Measurements from ENCODE around the gene SLC28A3.
A peak's percentile ranks its signal among the peaks of the same experiment; 100 is the strongest.

The SLC28A3 gene

GRCh38 chr9:84297162-84297821 lies 43.3 kb downstream of the SLC28A3 start:
- FAIRE-seq, result no peak

- FAIRE-seq, result no peak
Measured at GRCh38 chr9:84296146-84296843, 44.3 kb downstream of the SLC28A3 start.

GRCh38 chr9:84294241-84294950 lies 46.2 kb downstream of the SLC28A3 start:
- no peak for FAIRE-seq

- FAIRE-seq, result no peak
Measured at GRCh38 chr9:84293001-84293798, 47.4 kb downstream of the SLC28A3 start.

- no peak for FAIRE-seq
Measured at GRCh38 chr9:84285381-84285780, 55.2 kb downstream of the SLC28A3 start.

- FAIRE-seq, result no peak
Measured at GRCh38 chr9:84283946-84284345, 56.6 kb downstream of the SLC28A3 start.

DNA sequence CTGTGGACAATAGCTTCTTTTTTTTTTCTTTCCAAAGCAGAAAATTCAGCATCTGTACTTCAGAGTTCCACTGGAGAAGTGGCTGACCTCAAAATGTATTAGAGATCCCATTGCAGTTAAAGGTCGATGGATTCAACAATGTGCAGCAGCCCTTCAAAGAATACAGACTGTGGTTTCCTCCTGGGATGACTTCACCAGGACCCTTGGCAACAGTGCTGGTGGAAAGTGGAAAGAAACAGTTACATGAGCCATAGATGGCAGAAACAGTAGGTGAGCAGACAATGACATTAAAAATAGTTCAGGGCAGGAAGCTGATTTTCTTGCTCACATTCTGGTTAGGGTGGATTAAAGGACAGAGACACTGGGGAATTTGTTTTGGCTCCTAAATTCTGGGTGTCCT lies 62.4 kb downstream of the SLC28A3 start:
- FAIRE-seq, result no peak

GRCh38 chr9:84277646-84278045 lies 62.9 kb downstream of the SLC28A3 start:
- no peak for FAIRE-seq

DNA sequence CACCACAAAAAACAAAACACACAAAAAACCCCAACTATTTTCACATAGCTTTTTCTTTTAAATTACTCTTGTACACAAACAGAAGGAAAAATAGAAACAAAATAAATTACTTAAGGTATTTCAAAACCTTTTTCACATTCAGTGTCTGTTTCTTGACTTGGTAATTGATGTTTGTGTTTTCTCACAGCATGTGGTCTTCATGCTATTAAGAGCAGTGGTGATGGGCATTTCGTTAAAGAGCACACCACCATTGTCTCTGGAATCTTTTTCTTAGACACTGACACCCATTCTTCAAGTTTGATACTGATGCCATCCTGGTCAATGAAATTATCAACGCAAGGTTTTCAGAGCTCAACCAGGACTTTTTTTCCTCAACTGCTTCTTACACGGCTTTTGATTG lies 63.8 kb downstream of the SLC28A3 start:
- no peak for FAIRE-seq

DNA sequence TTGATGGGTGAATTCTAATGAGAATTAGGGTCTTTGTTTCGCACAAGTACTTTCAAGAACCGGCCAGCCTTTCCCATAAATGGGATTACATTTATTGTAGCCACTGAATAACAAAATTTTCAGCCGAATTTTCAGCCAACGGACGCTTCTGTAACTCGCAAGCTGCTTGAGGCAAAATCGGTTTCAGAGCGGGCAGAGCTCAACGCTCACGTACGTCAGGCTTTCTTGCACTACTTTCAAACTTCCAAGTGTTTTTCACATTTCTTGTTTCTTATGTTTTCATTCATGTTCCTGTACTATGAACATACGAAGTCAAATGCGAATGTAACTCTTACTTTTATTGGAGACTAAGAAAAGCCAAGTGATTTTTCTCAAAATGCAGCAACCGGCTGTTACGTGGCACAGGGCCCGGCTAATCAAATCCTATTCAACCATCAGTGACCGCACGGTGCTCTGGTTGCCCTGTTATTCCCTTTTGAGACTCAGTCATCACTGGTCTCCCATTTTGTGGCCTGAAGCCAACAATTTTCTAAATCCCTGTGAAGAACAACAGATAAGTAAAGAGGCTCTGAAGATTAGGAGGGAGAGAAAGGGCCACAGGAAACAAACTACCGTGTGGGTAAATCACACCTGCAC lies 68.5 kb downstream of the SLC28A3 start:
- no peak for FAIRE-seq

- FAIRE-seq, result no peak
Measured at GRCh38 chr9:84271531-84271900, 69.0 kb downstream of the SLC28A3 start.

DNA sequence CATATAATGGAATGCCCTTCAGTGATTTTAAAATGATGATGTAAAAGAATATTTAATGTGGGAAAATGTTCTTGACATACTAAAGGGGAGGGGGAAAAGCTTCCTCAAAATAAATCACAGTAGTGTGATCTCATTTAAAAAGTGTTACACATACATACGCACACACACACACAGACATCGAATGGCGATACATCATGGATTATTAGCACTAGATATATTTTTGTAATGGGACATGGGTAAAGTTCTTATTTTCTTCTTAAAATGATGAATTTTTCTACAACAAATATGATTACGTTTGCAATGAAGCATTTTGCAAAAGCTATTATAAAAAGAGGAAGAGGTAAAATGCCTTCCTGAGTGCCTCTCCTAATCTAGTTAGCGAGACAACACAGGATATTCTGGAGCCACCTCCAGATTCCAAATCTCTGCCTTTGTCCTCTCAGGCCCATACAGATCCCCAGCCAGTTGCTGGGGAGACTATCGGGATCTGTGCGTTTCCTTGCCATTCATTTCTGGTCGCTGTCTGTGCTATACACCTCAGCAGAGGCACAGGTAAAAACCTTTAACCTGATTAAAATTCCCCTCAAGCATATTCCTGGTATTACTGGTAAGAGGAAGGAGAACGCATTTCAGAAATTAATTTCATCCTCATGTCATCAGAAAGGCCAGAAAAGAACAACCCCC lies 69.6 kb downstream of the SLC28A3 start:
- FAIRE-seq, result no peak

DNA sequence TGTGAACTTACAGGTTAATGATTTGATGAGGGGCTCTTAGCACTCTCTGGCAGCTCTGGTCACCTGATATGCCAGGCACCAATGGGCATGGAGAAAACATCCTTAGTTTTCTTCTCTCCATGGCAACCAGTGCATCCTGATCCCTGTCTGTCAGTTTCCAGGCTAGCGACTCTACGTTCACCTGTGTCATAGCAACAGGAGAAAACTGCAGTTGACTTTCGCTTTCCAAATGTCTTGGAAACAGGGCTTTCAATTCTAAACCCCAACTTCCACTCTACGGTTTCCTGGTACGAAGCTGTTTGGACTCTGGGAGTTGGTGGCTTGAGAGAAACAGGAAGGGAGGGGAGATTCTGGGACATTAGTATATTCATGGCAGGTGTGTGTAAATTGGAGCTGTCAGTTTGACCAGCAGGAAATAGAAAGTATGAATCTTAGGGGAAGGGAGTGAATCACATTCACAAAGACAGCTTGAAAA lies 74.4 kb downstream of the SLC28A3 start:
- FAIRE-seq, result no peak

DNA sequence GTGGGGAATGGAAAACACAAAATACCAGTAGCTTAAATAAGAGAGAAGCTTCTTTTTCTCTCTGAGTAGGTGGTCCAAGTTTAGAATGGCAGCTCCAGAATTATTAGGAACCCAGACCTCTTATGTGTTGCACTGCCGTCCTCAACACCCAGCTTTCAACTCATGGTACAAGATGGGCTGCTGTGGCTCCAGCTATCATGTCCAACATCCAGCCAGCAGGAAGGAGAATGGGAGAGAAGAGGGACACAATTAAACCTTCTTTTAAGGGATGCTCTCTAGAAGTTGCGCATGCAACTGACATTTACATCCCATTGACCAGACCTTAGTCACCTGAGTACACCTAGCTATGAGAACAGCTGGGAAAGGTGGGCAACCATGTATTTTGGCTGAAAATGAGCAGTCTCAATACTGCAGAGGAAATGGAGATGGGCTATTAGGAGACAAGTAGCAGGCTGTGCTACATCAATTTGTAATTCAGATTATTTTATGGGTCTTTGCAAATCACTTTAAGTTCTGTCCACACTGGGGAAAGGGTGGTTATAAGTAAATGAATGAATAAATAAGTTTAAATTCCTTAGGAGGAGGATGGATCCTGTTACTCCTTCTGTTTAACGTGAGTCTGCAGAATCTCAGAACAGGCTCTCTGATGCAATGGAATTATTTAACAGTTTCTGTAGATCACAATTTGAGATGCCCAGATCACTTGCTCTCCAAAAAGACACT lies 76.1 kb downstream of the SLC28A3 start:
- FAIRE-seq, result no peak

DNA sequence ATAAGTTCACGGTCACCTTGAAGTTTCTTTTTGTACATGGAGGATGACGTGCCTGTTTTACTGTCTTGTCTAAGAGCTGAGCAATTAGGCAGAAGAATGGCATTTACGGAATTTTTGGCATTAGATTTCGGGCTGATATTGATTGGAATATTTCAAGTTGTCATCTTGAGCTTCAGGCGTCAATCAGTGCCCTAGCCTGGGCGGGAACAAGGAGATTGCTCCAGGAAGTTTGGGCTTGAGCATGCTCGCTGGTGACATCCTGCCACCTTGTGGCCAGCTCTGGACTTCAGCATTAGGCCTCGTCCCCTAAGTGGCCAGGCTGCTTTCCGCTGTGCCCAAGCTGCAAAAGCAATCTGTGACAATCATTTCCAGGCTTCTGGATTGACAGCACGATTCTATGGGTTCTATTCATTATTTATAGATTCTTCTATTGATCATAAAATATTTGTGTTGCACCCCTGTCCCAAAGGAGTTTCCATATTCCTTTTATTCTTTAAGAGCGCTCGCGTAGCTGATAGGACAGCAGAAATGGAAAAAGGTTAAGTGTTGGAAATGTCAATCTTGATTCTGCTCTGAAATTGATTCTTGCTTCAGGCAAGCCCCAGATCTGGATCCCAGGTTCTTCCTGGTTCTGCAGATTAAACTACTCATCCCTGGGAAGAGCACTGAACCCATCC lies 79.3 kb downstream of the SLC28A3 start:
- FAIRE-seq, result peak; percentile 50

- no peak for FAIRE-seq
Measured at GRCh38 chr9:84258371-84258770, 82.2 kb downstream of the SLC28A3 start.

GRCh38 chr9:84255696-84256095 lies 84.9 kb downstream of the SLC28A3 start:
- FAIRE-seq, result no peak

DNA sequence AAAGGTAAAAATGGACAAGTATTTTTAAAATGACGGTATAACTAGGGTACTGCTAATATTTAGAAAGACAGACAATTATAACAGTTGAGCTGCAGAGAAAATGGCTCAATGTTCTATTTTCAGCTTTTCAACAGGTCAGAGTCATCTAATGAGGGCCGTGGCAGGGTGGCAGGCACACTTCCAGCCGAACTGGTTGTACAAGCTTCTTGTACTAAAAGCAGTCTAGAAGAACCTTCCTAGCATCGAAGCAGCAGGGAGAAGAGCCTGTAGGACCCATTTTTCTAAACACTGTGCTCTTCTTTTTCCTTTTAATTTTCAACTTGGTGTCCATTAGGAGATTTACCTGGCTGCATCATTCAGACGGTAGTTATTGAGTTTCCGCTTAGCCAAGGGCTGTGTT lies 85.6 kb downstream of the SLC28A3 start:
- FAIRE-seq, result no peak

DNA sequence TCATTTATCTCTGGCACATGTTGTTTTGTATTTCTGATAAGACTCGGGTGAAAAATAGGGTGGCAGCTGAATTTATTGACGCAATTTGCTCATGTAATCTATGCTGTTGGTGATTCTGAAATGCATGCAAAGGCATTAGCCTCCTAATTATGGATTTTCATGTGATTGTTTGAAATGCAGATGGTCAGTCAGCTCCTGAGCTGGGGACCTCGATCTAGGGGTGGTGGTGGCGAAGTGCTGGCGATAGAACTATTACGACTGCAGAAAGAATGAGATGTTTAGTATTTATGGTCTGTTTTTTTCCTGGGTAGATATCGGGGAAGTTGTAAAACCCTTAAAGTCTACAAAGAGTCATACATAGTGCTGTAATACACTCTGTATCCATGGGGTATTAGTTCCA lies 88.6 kb downstream of the SLC28A3 start:
- FAIRE-seq, result no peak

DNA sequence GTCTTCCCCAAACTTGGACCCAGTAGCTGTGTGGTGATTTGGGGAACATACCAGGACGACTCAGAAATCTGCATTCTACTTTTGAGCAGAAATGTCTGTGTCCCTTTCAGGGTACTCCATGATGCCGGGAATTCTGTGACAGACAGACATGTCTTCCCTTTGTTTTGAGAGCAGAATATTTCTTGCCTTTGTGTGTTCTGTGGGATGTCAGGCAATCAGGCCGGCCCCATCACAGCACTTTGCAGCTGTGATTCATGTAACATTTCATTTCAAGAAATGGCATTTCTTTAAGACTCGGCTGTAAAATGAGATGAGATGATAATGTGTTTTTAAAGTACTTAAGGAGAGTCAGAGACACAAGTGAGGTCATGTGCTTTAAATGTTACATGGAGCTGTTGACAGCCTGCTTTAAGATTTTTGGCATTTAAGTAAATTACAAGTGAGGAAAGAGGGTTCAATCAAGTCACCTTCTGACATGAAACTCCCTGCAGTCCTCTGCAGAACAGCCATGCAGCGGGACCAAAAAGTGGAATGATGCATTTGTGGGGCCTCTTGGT lies 98.7 kb downstream of the SLC28A3 start:
- FAIRE-seq, result no peak

All from TTC549 (cell line).